HEK293 (cell line): ENCODE results near the gene RAVER2.

Source experiments
- GLIS1 ChIP-seq: fragments of 450-650 bp; formaldehyde crosslinking; IDR thresholded peaks from 2 replicates; pipeline ENCODE4 v1.5.1; 2016; ENCODE audit warnings: missing biosample characterization, missing genetic modification characterization
- HOXA7 ChIP-seq: sonication (generic); formaldehyde crosslinking; IDR thresholded peaks from 2 replicates; pipeline ENCODE4 v1.8.1; 2022; ENCODE audit warnings: missing genetic modification reagents, borderline replicate concordance
- PBX3 ChIP-seq: sonication (generic); formaldehyde crosslinking; IDR thresholded peaks from 2 replicates; pipeline ENCODE4 v1.8.1; 2022; ENCODE audit warnings: mild to moderate bottlenecking, moderate library complexity, missing genetic modification reagents
- ZBTB44 ChIP-seq: fragments of 450-650 bp; IDR thresholded peaks from 2 replicates; pipeline ENCODE4 v1.5.1; 2018; ENCODE audit warnings: missing biosample characterization, mild to moderate bottlenecking, missing genetic modification characterization
- ZNF792 ChIP-seq: fragments of 450-650 bp; formaldehyde crosslinking; IDR thresholded peaks from 2 replicates; pipeline ENCODE4 v1.5.1; 2016; ENCODE audit warnings: missing biosample characterization, missing genetic modification characterization

- TF ChIP-seq ZNF792 (tag by site-specific recombination) (no peak), GLIS1 (tag by site-specific recombination) (no peak), HOXA7 (CRISPR knock-in tag) (no peak), PBX3 (no peak), ZBTB44 (tag by site-specific recombination) (no peak)
These were observed 85.3 kb downstream of the RAVER2 start for GRCh38 chr1:64830030-64830651.
